Rectal smooth muscle tissue (tissue), 1 donor: ENCODE measurements around the gene ANKRD17.

Experiments
- H3K27ac ChIP-seq: one replicate; pipeline ENCODE4 v1.7.0; 2013; ENCODE audit warnings: low read depth, low read length, inconsistent platforms
- H3K27me3 ChIP-seq: one replicate; pipeline ENCODE4 v1.7.0; 2013; ENCODE audit warnings: low read length; ENCODE audit not compliant: control insufficient read depth, insufficient read depth
- H3K36me3 ChIP-seq: one replicate; pipeline ENCODE4 v1.7.0; 2013; ENCODE audit warnings: low read length; ENCODE audit not compliant: control insufficient read depth, insufficient read depth
- H3K4me1 ChIP-seq: one replicate; pipeline ENCODE4 v1.7.0; 2013; ENCODE audit warnings: low read length; ENCODE audit not compliant: control insufficient read depth, insufficient read depth
- H3K4me3 ChIP-seq: one replicate; pipeline ENCODE4 v1.7.0; 2013; ENCODE audit warnings: low read length
- H3K9ac ChIP-seq: one replicate; pipeline ENCODE4 v1.7.0; 2013; ENCODE audit warnings: low read length

ANKRD17 gene

GRCh38 chr4:73053974-73054480 lies 204.6 kb downstream of the ANKRD17 start:
- Histone ChIP-seq H3K27me3 (no peaks in the 10 kb centered on the region), H3K9ac (no peak overlapping the region), H3K4me1 (no peaks in the 10 kb centered on the region), H3K36me3 (peaks cover 3% of the 10 kb centered on the region), H3K4me3 (no peak overlapping the region), H3K27ac (no peak overlapping the region)

- no peak overlapping the region for H3K9ac ChIP-seq
- H3K36me3 ChIP-seq = no peaks in the 10 kb centered on the region
- H3K27me3 ChIP-seq = no peaks in the 10 kb centered on the region
- no peak overlapping the region for H3K4me3 ChIP-seq
- H3K4me1 ChIP-seq = no peaks in the 10 kb centered on the region
- no peak overlapping the region for H3K27ac ChIP-seq
Measured at GRCh38 chr4:73053076-73053475, 205.5 kb downstream of the ANKRD17 start.

- no peaks in the 10 kb centered on the region for H3K27me3 ChIP-seq
- no peak overlapping the region for H3K9ac ChIP-seq
- no peaks in the 10 kb centered on the region for H3K36me3 ChIP-seq
- H3K4me3 ChIP-seq = no peak overlapping the region
- H3K4me1 ChIP-seq = no peaks in the 10 kb centered on the region
- H3K27ac ChIP-seq = no peak overlapping the region
Measured at GRCh38 chr4:73051625-73052024, 207.0 kb downstream of the ANKRD17 start.

GRCh38 chr4:73045879-73046278 lies 212.7 kb downstream of the ANKRD17 start:
- Histone ChIP-seq H3K4me3 (no peak overlapping the region), H3K36me3 (no peaks in the 10 kb centered on the region), H3K27me3 (no peaks in the 10 kb centered on the region), H3K9ac (no peak overlapping the region), H3K4me1 (no peaks in the 10 kb centered on the region), H3K27ac (no peak overlapping the region)

GRCh38 chr4:73037057-73037456 lies 221.5 kb downstream of the ANKRD17 start:
- Histone ChIP-seq H3K4me1 (no peaks in the 10 kb centered on the region), H3K27me3 (no peaks in the 10 kb centered on the region), H3K9ac (no peak overlapping the region), H3K27ac (no peak overlapping the region), H3K4me3 (no peak overlapping the region), H3K36me3 (no peaks in the 10 kb centered on the region)

- Histone ChIP-seq H3K4me1 (no peaks in the 10 kb centered on the region), H3K4me3 (no peak overlapping the region), H3K27ac (no peak overlapping the region), H3K9ac (no peak overlapping the region), H3K27me3 (no peaks in the 10 kb centered on the region), H3K36me3 (no peaks in the 10 kb centered on the region)
Measured at GRCh38 chr4:73036123-73036522, 222.5 kb downstream of the ANKRD17 start.

GRCh38 chr4:73034896-73035295 lies 223.7 kb downstream of the ANKRD17 start:
- no peak overlapping the region for H3K27ac ChIP-seq
- no peaks in the 10 kb centered on the region for H3K36me3 ChIP-seq
- no peak overlapping the region for H3K9ac ChIP-seq
- H3K4me1 ChIP-seq = no peaks in the 10 kb centered on the region
- no peak overlapping the region for H3K4me3 ChIP-seq
- no peaks in the 10 kb centered on the region for H3K27me3 ChIP-seq

GRCh38 chr4:73028621-73029020 lies 230.0 kb downstream of the ANKRD17 start:
- Histone ChIP-seq H3K27ac (no peak overlapping the region), H3K4me1 (no peaks in the 10 kb centered on the region), H3K27me3 (no peaks in the 10 kb centered on the region), H3K36me3 (no peaks in the 10 kb centered on the region), H3K4me3 (no peak overlapping the region), H3K9ac (no peak overlapping the region)
